Sigmoid colon (tissue), 4 donors: Measurements from ENCODE around the gene RANBP17.

Experiments used
- CTCF ChIP-seq, 4 experiments: fragments of 450-650 bp in 3 of 4; fragments of 200-600 bp in 1 of 4; IDR thresholded peaks; one replicate each; pipeline ENCODE4 v1.5.1; 2016 to 2019; ENCODE audit warnings: antibody characterized with exemption in 4 of 4, mild to moderate bottlenecking in 3 of 4, moderate library complexity in 2 of 4
- EP300 ChIP-seq, 4 donors: sonication (generic); formaldehyde crosslinking; IDR thresholded peaks; one replicate each; pipeline ENCODE4 v1.6.1; 2017; ENCODE audit warnings: antibody characterized with exemption in 4 of 4
- POLR2A ChIP-seq, 2 donors: fragments of 450-650 bp; IDR thresholded peaks; one replicate each; pipeline ENCODE4 v1.6.1; 2016; ENCODE audit warnings: antibody characterized with exemption in 2 of 2, mild to moderate bottlenecking in 2 of 2, moderate library complexity in 2 of 2
- POLR2AphosphoS5 ChIP-seq, 4 donors: sonication (generic); formaldehyde crosslinking; IDR thresholded peaks; one replicate each; pipeline ENCODE4 v1.6.1; 2017; ENCODE audit warnings: antibody characterized with exemption in 4 of 4

GRCh38 chr5:171283753-171284152 is 421.9 kb downstream of the RANBP17 start:
- no peak for TF ChIP-seq CTCF (IDR thresholded peaks at IDR 0.05)
- no peak for TF ChIP-seq POLR2A (IDR thresholded peaks at IDR 0.05)
- TF ChIP-seq POLR2AphosphoS5 (IDR thresholded peaks at IDR 0.05) = no peak
- TF ChIP-seq EP300 (IDR thresholded peaks at IDR 0.05) = no peak
